Measurements from ENCODE around the gene XRCC3.

Gene XRCC3

DNA sequence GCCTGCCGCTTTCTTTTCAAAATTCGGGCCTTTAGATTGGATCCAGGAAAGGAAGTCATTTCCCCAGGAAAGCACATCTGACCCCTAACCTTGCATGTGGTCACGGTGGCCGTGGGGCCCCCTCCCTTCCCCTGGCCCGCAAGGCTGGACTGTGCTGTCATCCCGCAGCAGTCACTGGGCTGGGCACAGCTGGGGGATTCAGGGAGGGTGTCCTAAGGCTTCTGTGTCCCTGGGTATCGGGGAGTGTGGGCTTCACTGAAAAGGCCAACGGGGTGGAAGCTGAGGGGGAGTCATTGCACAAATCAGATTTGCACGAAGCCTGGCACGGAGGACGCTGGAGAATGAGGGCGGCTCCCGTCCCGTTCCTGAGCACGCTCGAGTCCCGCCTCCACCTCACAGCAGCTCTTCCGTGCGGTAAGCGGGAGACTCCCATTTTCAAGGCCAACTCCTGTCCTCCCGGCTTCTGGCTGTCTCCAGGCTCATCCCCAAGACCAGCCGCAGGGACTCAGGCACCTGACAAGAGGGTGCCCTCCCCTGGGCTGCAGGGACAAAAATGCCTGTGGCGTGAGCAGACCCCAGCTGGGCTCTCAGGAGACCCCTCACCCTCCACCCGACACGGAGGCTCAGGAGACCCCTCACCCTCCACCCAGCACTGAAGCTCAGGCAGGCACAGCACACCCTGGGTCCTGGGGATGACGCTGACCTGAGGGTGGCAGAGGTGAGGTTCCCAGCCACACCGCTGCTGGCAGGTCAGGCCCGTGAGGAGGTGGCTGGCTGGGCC lies 9.6 kb downstream of the XRCC3 start:
- TF ChIP-seq, protein P1, sequence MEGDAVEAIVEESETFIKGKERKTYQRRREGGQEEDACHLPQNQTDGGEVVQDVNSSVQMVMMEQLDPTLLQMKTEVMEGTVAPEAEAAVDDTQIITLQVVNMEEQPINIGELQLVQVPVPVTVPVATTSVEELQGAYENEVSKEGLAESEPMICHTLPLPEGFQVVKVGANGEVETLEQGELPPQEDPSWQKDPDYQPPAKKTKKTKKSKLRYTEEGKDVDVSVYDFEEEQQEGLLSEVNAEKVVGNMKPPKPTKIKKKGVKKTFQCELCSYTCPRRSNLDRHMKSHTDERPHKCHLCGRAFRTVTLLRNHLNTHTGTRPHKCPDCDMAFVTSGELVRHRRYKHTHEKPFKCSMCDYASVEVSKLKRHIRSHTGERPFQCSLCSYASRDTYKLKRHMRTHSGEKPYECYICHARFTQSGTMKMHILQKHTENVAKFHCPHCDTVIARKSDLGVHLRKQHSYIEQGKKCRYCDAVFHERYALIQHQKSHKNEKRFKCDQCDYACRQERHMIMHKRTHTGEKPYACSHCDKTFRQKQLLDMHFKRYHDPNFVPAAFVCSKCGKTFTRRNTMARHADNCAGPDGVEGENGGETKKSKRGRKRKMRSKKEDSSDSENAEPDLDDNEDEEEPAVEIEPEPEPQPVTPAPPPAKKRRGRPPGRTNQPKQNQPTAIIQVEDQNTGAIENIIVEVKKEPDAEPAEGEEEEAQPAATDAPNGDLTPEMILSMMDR (IDR thresholded peaks at IDR 0.05; ENCODE audit: borderline replicate concordance, insufficient read depth, low read depth, low read length) = no peak
- H3K4me3 ChIP-seq (ENCODE audit: low read depth, low read length) = no peak overlapping the region

DNA sequence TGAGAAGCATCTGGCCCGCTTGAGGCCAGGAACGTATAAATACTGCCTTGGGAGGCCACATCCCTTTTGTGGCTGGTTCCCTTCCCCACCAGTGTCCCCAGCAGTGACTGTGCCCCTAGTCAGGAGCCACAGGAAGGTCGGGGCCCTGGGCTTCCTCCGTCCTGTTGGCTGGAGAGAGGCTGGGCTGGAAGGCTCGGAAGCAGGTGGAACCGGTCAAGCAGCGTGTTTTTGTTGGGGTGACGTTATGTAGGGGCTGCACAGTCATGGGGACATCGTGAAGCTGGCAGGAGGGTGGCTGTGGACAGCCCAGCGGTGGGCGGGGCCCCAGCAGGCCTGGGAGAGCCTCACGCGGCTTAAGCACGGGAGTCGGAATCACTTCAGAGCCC lies 10.1 kb downstream of the XRCC3 start:
- TF ChIP-seq, protein P1 (IDR thresholded peaks at IDR 0.05; ENCODE audit: borderline replicate concordance, insufficient read depth, low read depth, low read length) = no peak
- H3K4me3 ChIP-seq (ENCODE audit: low read depth, low read length) = no peak overlapping the region

DNA sequence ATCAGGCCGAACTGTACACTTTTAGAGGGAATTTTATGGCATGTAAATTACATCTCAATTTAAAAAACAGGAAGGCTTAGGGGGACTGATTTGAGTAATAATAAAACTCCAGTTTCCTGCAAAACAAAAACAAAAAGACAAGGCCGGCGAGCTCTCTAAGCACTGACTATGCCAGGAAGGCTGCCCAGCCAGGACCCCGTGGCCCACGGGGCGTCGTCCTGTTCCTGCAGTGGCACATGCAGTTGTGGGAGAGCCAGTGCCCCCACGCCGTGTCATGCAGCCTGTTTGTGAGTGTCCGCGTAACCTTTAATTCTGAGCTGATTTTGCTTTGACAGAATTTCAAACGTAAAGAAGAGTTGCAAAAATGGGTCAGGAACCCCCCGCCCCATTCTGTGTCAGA lies 10.5 kb downstream of the XRCC3 start:
- TF ChIP-seq, protein P1 (IDR thresholded peaks at IDR 0.05; ENCODE audit: borderline replicate concordance, insufficient read depth, low read depth, low read length) = no peak
- no peak overlapping the region for H3K4me3 ChIP-seq (ENCODE audit: low read depth, low read length)

DNA sequence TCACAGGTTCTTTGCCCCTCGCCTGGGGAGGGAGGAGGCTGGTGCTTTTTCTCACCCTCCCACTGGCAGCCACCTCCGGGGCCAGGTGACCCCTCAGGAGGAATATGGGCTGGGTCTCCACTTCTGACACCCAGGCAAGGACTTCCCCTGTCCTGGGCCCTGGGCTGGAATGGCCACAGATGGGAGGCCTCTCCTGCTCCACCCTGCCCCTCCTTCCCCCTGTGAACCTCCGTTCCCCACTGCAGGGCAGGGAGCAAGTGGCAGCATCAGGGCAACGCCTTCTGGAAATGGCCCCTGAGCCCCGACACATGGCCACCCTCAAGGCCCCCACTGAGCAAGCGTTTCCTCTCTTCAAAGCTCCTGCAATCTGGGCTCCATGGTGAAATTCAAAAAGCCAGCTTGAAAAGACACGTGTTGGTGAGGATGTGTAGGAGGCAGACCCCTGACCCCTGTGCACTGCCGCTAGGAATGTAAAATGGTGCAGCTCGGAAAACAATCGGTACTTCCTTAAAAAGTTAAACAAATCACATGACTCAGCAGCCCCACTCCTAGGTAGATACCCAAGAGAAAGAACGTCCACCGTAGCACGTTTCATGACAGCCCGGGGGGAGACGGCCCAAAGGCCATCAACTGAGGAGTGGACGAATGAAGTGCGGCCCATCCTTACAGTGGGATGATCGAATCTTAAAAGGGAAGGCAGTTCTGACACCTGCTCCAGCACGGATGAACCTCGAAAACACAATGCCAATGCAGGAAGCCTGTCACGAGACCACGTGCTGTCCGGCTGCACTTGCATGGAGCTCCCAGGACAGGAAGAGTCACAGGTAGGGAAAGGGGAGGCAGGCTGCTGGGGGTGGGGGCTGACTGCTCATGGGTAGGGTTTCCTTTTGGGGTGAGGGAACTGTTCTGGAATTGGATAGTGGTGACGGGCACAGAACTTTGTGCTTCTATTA lies 11.5 kb downstream of the XRCC3 start:
- H3K4me3 ChIP-seq (ENCODE audit: low read depth, low read length) = no peak overlapping the region
- TF ChIP-seq, protein P1 (IDR thresholded peaks at IDR 0.05; ENCODE audit: borderline replicate concordance, insufficient read depth, low read depth, low read length) = no peak

DNA sequence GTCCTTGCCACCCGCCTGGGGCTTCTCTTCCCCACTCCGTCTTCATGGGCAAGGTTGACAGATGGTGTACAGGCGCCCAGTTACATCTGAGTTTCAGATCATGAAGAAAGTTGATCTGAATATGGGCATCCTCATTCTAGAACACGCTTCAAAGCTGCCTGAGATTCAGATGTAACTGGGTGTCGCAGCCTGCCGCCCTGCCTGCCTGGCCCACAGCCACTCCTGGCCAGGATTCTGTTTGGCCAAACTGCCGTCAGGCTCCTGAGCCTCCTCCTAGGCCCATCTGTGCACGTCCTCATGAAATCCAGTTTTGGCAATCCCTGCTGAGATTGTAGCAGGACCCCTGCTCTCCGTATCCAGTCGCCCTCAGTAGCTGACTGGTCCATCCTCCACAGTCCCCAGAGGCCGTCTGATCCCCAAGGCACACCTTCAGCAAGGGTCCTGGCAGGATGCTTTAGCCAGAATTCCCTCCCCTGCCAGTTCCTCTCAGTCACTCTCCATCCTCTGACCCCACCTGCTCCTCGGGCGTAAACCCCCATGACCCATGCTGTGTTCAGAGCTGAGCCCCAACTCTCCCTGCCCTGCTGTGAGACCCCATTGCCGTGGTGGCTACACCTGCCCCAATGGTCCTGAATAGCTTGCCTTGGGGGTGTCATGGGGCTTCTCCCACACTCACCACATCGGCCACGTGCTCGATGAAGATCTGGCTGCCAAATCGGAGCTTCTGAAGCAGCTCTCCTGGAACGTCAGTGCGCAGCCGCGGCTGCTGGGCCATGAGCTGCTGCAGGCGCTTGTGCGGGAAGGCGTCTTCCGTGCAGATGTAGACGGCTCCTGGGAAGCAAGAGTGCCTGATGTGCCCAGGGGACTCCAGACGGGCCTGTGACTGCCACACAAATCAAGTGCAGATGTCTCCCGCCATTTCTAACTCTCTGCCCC lies 12.5 kb downstream of the XRCC3 start:
- no peak overlapping the region for H3K4me3 ChIP-seq (ENCODE audit: low read depth, low read length)
- TF ChIP-seq, protein P1 (IDR thresholded peaks at IDR 0.05; ENCODE audit: borderline replicate concordance, insufficient read depth, low read depth, low read length) = no peak

DNA sequence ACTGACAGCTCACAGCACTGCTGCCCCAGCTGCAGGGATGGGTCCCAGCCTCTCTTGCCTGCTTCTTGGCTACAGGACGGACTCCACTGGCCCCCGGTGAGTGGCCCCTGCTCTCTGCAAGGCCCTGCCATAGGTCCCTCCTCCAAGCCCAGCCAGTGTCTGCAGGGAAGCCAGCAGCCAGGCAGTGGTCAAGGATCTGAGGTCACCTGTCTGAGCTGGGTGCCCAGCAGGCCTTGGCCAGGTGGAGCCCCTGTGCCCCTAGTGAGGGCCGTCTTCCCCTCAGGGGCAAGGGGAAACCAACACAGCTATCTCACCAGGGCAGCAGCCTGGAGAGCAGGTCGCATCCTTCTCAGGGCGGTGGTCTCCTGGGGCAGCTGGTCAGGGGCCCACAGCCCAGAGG lies 13.2 kb downstream of the XRCC3 start:
- H3K4me3 ChIP-seq (ENCODE audit: low read depth, low read length) = no peak overlapping the region
- TF ChIP-seq, protein P1 (IDR thresholded peaks at IDR 0.05; ENCODE audit: borderline replicate concordance, insufficient read depth, low read depth, low read length) = no peak

All from GM12875 (cell line).